Neural cell (in vitro differentiated cells): Measurements from ENCODE around the gene PLIN1. TPM values are rescaled to one million over a fixed set of nuclear protein-coding genes. Genes with fewer than 3 reads are reported as not detected.

Experiments
- H2AFZ ChIP-seq: fragments of 200-600, 300-800 bp; sonication (generic), shearing (Covaris generic); 2 replicates; pipeline ENCODE4 v1.6.0; 2014; ENCODE audit warnings: low read depth, mild to moderate bottlenecking, antibody characterized with exemption, low read length, moderate library complexity
- H3F3A ChIP-seq: fragments of 200-600 bp; shearing (Covaris generic); 2 replicates; pipeline ENCODE4 v1.6.1; 2016; ENCODE audit warnings: mild to moderate bottlenecking, moderate library complexity, mixed read lengths, antibody characterized with exemption, low read length; ENCODE audit not compliant: insufficient read depth, poor library complexity, severe bottlenecking
- H3K27ac ChIP-seq: fragments of 200-600, 300-800 bp; sonication (generic), shearing (Covaris generic); 2 replicates; pipeline ENCODE4 v1.5.1; 2014; ENCODE audit warnings: mild to moderate bottlenecking, low read length, moderate library complexity
- H3K27me3 ChIP-seq: fragments of 300-800, 200-600 bp; sonication (generic), shearing (Covaris generic); 2 replicates; pipeline ENCODE4 v1.6.0; 2014; ENCODE audit warnings: mild to moderate bottlenecking, low read depth, low read length, moderate library complexity; ENCODE audit not compliant: insufficient read depth
- H3K36me3 ChIP-seq: fragments of 300-800, 200-600 bp; sonication (generic), shearing (Covaris generic); 2 replicates; pipeline ENCODE4 v1.5.1; 2014; ENCODE audit warnings: mild to moderate bottlenecking, antibody characterized with exemption, low read length, moderate library complexity; ENCODE audit not compliant: insufficient read depth
- H3K4me2 ChIP-seq: fragments of 300-800, 200-600 bp; sonication (generic), shearing (Covaris generic); 2 replicates; pipeline ENCODE4 v1.6.0; 2014; ENCODE audit warnings: mild to moderate bottlenecking, low read length
- H3K4me3 ChIP-seq: fragments of 300-800, 200-600 bp; sonication (generic), shearing (Covaris generic); 2 replicates; pipeline ENCODE4 v1.5.1; 2014; ENCODE audit warnings: mild to moderate bottlenecking, low read length, moderate library complexity
- H3K79me2 ChIP-seq: fragments of 200-600 bp; shearing (Covaris generic); replicated peaks from 2 replicates; pipeline ENCODE4 v1.6.0; 2014; ENCODE audit warnings: mild to moderate bottlenecking, low read length, moderate library complexity; ENCODE audit not compliant: insufficient read depth
- H3K9ac ChIP-seq: fragments of 300-800, 200-600 bp; sonication (generic), shearing (Covaris generic); 2 replicates; pipeline ENCODE4 v1.6.1; 2016; ENCODE audit warnings: mild to moderate bottlenecking, low read length, mixed read lengths
- H3K9me2 ChIP-seq: fragments of 200-600 bp; shearing (Covaris generic); 2 replicates; pipeline ENCODE4 v1.6.1; 2016; ENCODE audit warnings: mild to moderate bottlenecking, low read length, mixed read lengths; ENCODE audit not compliant: insufficient read depth
- H3K9me3 ChIP-seq: fragments of 200-600, 300-800 bp; sonication (generic), shearing (Covaris generic); 2 replicates; pipeline ENCODE4 v1.6.1; 2016; ENCODE audit warnings: mild to moderate bottlenecking, mixed run types, low read length, moderate library complexity, mixed read lengths
- H4K20me1 ChIP-seq: fragments of 200-600 bp; shearing (Covaris generic); 2 replicates; pipeline ENCODE4 v1.6.1; 2016; ENCODE audit warnings: mild to moderate bottlenecking, mixed run types; ENCODE audit not compliant: insufficient read depth
- CTCF ChIP-seq: fragments of 450-650 bp; IDR thresholded peaks from 2 replicates; pipeline ENCODE4 v1.5.1; 2014; ENCODE audit warnings: antibody characterized with exemption, mild to moderate bottlenecking, moderate library complexity; ENCODE audit not compliant: poor library complexity, severe bottlenecking
- EP300 ChIP-seq: fragments of 450-650 bp; conservative IDR thresholded peaks from 2 replicates; pipeline ENCODE4 v1.6.1; 2014; ENCODE audit warnings: antibody characterized with exemption, mild to moderate bottlenecking, moderate library complexity; ENCODE audit not compliant: poor library complexity, severe bottlenecking
- EZH2 ChIP-seq: fragments of 200-600, 300-800 bp; shearing (Covaris generic), sonication (generic); IDR thresholded peaks from 2 replicates; pipeline ENCODE4 v1.6.1; 2014; ENCODE audit warnings: antibody characterized with exemption, low read length, borderline replicate concordance, mild to moderate bottlenecking; ENCODE audit not compliant: insufficient read depth, poor library complexity, severe bottlenecking
- MXI1 ChIP-seq: fragments of 450-650 bp; conservative IDR thresholded peaks from 2 replicates; pipeline ENCODE4 v1.6.1; 2014; ENCODE audit warnings: antibody characterized with exemption, mild to moderate bottlenecking; ENCODE audit not compliant: poor library complexity, severe bottlenecking
- POLR2AphosphoS5 ChIP-seq: IDR thresholded peaks from 2 replicates; pipeline ENCODE4 v1.6.1; 2012
- RAD21 ChIP-seq: fragments of 450-650 bp; conservative IDR thresholded peaks from 2 replicates; pipeline ENCODE4 v1.6.1; 2014; ENCODE audit warnings: antibody characterized with exemption, mild to moderate bottlenecking, moderate library complexity
- REST ChIP-seq: IDR thresholded peaks from 2 replicates; pipeline ENCODE4 v1.6.1; 2012; ENCODE audit warnings: borderline replicate concordance
- SMC3 ChIP-seq: fragments of 450-650 bp; conservative IDR thresholded peaks from 2 replicates; pipeline ENCODE4 v1.6.1; 2014; ENCODE audit warnings: antibody characterized with exemption, mild to moderate bottlenecking, moderate library complexity; ENCODE audit not compliant: poor library complexity
- TAF1 ChIP-seq: IDR thresholded peaks from 2 replicates; pipeline ENCODE4 v1.6.1; 2012; ENCODE audit warnings: low read depth
- polyA plus RNA-seq: library from polyadenylated mRNA; depleted of rRNA; stranded (reverse); fragments of >200 nt; gene quantifications from 2 replicates; pipeline ENCODE4 v1.2.3, GENCODE V29; 2014

PLIN1 gene
- polyA plus RNA-seq, 1 donor from 2014 or later, result not detected

- H3K4me2 ChIP-seq, result no peak overlapping the region
- no peaks in the 10 kb centered on the region for H3K9me2 ChIP-seq
- no peaks in the 10 kb centered on the region for H3K79me2 ChIP-seq
- TF ChIP-seq MXI1 (no peak), EP300 (no peak), REST (no peak), SMC3 (no peak), POLR2AphosphoS5 (no peak), TAF1 (no peak), EZH2 (no peak), RAD21 (no peak), CTCF (no peak)
- no peak overlapping the region for H3K9ac ChIP-seq
- H2AFZ ChIP-seq, result no peak overlapping the region
- no peaks in the 10 kb centered on the region for H3F3A ChIP-seq
- no peak overlapping the region for H3K4me3 ChIP-seq
- H3K9me3 ChIP-seq, result no peaks in the 10 kb centered on the region
- H3K27ac ChIP-seq, result no peak overlapping the region
- peaks cover 8% of the 10 kb centered on the region for H3K36me3 ChIP-seq
- H3K27me3 ChIP-seq, result no peaks in the 10 kb centered on the region
- no peaks in the 10 kb centered on the region for H4K20me1 ChIP-seq
These were observed 47.9 kb downstream of the PLIN1 start for GRCh38 chr15:89630974-89631901.

GRCh38 chr15:89630260-89630659 is 48.9 kb downstream of the PLIN1 start:
- no peaks in the 10 kb centered on the region for H3K9me2 ChIP-seq
- H3K4me2 ChIP-seq, result no peak overlapping the region
- no peaks in the 10 kb centered on the region for H4K20me1 ChIP-seq
- peaks cover 8% of the 10 kb centered on the region for H3K36me3 ChIP-seq
- no peaks in the 10 kb centered on the region for H3F3A ChIP-seq
- H3K4me3 ChIP-seq, result no peak overlapping the region
- H2AFZ ChIP-seq, result no peak overlapping the region
- no peaks in the 10 kb centered on the region for H3K9me3 ChIP-seq
- no peak for TF ChIP-seq TAF1
- no peak for TF ChIP-seq EZH2
- TF ChIP-seq RAD21, result no peak
- TF ChIP-seq SMC3, result no peak
- no peak for TF ChIP-seq POLR2AphosphoS5
- TF ChIP-seq CTCF, result no peak
- TF ChIP-seq MXI1, result no peak
- no peak for TF ChIP-seq EP300
- no peak for TF ChIP-seq REST
- no peak overlapping the region for H3K27ac ChIP-seq
- H3K79me2 ChIP-seq, result no peaks in the 10 kb centered on the region
- no peak overlapping the region for H3K9ac ChIP-seq
- no peaks in the 10 kb centered on the region for H3K27me3 ChIP-seq
